HG02870 (cell line): Measurements from ENCODE around the gene ZEB2.
A peak's percentile ranks its signal among the peaks of the same experiment; 100 is the strongest.

Experiments
- ATAC-seq: cut with Tn5 transposase; IDR thresholded peaks from one replicate; pipeline ENCODE4 v1.9.1; 2021; ENCODE audit warnings: mild to moderate bottlenecking, moderate library complexity; ENCODE audit not compliant: unreplicated experiment

ZEB2 gene

DNA sequence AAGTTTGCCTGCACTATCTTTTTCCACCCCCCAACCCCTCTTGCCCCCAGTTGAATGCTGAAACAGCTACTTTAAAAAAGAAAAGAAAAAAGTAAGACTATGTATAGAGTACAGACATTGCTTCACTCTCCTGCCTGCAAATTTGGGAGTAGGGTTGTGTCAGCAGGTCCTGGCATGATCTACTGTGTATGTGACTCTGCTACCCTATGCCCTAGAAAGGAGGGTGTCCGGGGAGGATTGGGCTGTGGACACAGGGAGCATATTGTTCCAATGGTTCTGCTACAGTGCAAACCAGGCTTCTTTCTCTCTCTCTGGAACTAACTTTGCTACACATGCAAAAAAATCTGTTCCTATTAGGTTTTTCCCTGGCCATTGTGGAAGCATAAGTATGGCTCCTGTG lies 9.9 kb upstream of the ZEB2 start:
- no peak for ATAC-seq

DNA sequence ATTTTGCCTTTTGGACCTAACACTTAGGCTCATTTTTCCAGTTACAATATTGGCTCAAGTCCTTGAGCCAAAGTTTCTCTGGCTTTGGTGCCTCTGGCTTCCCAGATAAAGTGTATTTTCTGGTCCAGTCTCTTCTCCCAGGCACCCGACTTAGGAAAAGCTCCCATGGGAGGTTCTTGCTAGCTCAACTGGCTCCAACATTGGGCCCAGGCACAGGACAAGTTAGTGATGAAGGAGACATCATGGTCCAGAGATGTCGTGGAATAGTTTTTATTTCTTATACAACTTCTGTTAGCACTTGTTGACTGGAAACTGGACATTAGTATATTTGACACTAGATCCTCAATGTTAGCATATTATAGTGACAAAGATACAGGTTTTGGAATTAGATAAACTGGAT lies 8.2 kb upstream of the ZEB2 start:
- ATAC-seq, result no peak

- ATAC-seq, result no peak
Measured at GRCh38 chr2:144526831-144527230, 6.9 kb upstream of the ZEB2 start.

- ATAC-seq, result no peak
Measured at GRCh38 chr2:144524118-144525009, 4.4 kb upstream of the ZEB2 start.

DNA sequence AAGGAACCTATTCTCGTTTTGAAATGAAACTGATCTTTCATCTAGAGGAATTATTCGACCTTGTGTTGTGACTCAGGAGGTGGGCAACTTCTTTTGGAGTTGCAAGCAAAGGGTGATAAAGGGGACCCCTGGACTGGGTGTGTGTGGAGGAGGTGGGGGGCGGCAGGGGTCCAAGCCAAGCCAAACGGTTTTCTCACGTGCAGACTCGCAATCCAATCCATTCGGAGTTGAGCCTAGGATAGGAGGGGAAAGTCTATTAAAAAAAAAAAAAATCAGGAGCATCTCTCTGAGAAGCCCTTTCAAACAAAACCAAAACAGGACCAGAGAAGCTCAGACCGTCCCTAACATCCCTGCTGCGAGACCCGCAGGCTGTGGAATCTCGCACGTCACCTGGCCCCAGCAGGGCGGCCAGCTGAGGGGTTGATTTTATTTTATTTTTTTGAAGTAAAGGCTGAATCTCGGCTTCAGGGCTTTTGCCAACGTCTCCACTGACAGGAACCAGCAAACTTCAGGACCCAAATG lies 3.7 kb upstream of the ZEB2 start:
- ATAC-seq, result no peak

GRCh38 chr2:144522897-144523595 lies 3.1 kb upstream of the ZEB2 start:
- no peak for ATAC-seq

- ATAC-seq, result no peak
Measured at GRCh38 chr2:144522176-144522896, 2.4 kb upstream of the ZEB2 start.

DNA sequence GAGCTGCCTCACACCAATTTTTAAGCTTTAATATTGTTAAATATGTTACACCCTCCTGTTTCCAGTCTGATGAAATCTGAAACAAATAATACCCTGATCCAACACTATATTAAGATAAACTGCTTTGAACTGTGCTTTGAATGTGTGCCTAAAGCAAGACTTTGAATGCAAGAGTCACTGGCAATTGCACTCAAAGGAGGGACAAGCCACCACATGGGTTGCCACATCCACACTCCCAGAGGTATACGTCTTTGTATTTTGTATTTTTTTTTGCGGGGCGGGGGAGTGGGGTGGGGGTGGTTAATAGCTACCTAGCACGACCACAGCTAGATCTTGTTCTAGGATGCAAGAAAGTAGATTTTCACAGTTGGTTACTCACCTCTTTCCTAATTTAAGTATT lies 1.8 kb upstream of the ZEB2 start:
- ATAC-seq, result no peak

DNA sequence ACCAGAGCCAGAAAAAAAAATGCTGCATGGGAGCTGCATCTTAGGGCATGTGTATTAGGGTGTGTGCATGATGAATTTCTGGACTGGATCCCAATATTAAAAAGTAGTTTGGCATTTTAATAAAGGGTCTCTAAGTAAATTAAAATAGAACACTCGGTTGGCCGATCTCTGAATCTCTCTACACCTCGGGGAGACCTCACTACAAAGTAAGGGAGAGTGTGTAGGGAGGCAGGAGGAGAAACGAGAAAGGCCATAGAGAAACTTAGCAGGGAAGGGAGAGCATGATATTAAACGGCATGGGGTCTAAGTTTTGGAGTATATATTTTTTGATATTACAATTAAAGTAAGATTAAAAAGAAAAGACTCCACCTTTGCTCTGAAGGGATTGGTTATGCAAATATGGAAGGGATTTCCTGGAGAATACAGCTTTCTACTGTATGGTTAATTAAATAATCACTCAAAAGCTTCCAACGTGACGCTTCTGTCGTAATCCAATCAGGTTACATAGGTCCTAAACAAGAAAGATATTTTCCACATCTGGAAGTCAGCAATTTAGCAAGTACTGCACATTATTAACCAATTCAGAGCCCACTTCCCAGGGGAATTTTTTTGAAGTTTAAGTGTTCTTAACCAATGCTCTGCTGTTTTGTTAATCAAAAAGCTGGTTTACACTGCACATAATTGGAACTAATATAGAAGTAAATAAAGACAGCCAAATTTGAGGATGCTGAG lies 1.0 kb upstream of the ZEB2 start:
- ATAC-seq, result no peak

GRCh38 chr2:144519597-144519933 lies 354 bp downstream of the ZEB2 start:
- no peak for ATAC-seq

- ATAC-seq, result peak; percentile 55
Measured at GRCh38 chr2:144518748-144519596, 947 bp downstream of the ZEB2 start.

DNA sequence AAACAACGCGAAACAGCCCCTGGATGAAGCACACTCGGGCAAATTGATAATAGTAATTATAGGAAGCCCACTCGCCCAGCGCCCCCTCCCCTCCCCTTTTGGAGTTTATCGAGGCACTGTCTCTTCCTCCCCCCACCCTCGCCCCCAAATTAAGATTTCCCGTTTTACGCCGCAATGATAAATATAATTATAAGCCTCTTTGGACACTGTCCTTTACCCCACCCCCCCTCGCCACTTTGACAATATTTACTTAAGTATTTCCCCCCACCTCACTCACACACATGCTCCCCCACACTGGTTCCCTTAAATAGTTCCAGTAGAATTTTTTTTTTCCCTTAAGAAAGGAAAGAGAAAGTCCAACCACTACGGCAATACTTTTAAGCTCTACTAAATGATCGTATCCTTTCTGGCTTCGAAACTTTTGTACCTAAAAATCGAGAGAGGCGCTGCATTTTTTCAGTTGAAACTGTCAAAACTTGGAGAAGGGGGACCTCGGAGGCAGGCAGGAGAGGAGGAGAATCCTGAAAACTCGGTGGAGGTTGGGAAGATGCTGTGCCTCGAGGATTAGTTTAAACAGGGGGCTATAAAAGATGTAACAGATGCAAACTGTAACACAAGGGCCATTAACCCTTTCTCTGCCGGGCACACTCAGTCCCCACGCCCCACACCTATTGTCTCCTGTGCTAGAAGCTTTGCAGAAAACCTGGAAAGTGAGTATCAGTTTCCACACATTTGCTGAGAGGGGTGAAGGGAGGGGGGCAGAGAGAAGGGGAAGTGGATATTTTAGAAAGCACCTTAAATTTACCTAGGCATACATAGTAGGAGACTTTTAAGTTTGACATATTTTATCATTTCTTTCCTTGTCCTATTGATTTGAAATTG lies 1.8 kb downstream of the ZEB2 start:
- ATAC-seq, result no peak

- ATAC-seq, result peak; percentile 65
Measured at GRCh38 chr2:144516981-144517865, 2.7 kb downstream of the ZEB2 start.

DNA sequence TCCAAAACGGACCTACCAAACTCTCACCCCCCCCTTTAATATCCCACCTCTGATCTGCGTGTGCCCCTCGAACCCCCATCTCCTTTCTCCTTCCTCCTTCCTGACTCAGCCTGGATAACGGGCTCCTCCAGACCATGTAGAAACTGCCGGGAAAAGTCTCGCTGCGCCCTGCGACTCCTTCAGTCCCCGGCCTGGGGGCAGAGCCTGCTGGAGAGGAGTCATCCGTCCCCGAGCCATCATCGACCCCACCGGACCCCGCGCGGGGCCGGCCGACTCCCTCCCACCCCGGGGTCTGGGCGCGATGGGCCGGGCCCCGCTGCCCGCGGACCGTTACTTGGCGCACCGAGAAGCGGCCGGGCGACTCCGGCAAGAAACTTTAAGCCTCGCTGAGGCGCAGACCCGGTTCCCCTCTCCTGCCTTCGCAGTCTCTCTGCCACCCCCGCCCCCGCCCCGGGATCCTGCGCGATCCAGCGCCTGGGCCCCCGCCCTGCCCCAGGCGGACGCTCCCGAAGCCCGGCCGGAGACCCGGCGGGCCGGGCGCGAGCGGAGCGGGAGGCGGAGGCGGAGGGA lies 3.4 kb downstream of the ZEB2 start:
- peak; percentile 2 for ATAC-seq

- ATAC-seq, result no peak
Measured at GRCh38 chr2:144515696-144516410, 4.1 kb downstream of the ZEB2 start.

- ATAC-seq, result no peak
Measured at GRCh38 chr2:144515099-144515695, 4.7 kb downstream of the ZEB2 start.
